Activated CD4-positive, alpha-beta T cell treated with anti-CD3 and anti-CD28 coated beads, Interleukin-2, Interleukin-4, amounts not matched to agents 100 ng/mL and 50 ng/mL, durations not matched to agents 16 hours and 8 hours (primary cell): Measurements from ENCODE around the gene DMRT3.

Experiments used
- DNase-seq: peaks from one replicate; pipeline ENCODE4 v3.0.0-alpha.2; 2020; ENCODE audit warnings: low spot score

The DMRT3 gene

GRCh38 chr9:970151-970996 lies 6.1 kb upstream of the DMRT3 start:
- DNase-seq: no peak

- no peak for DNase-seq
These were observed 4.5 kb upstream of the DMRT3 start for GRCh38 chr9:971901-972500.

- no peak for DNase-seq
These were observed 3.8 kb upstream of the DMRT3 start for GRCh38 chr9:972501-973294.

- DNase-seq: no peak
These were observed 3.1 kb upstream of the DMRT3 start for GRCh38 chr9:973295-973834.

GRCh38 chr9:974031-974995 lies 2.1 kb upstream of the DMRT3 start:
- DNase-seq: no peak

GRCh38 chr9:974996-975739 lies 1.3 kb upstream of the DMRT3 start:
- no peak for DNase-seq

GRCh38 chr9:975740-976257 lies 656 bp upstream of the DMRT3 start:
- no peak for DNase-seq

GRCh38 chr9:976943-977837 lies 735 bp downstream of the DMRT3 start:
- no peak for DNase-seq

GRCh38 chr9:977838-978830 lies 1.7 kb downstream of the DMRT3 start:
- DNase-seq: no peak

- DNase-seq: no peak
These were observed 3.5 kb downstream of the DMRT3 start for GRCh38 chr9:979983-980382.

- DNase-seq: no peak
These were observed 4.2 kb downstream of the DMRT3 start for GRCh38 chr9:980640-981039.

- no peak for DNase-seq
These were observed 5.0 kb downstream of the DMRT3 start for GRCh38 chr9:981491-981898.

GRCh38 chr9:982394-983230 lies 6.2 kb downstream of the DMRT3 start:
- DNase-seq: no peak

GRCh38 chr9:994005-994404 lies 17.6 kb downstream of the DMRT3 start:
- DNase-seq: no peak

GRCh38 chr9:995192-995591 lies 18.7 kb downstream of the DMRT3 start:
- DNase-seq: no peak

GRCh38 chr9:995781-996180 lies 19.3 kb downstream of the DMRT3 start:
- no peak for DNase-seq
